GM10847 (cell line): ENCODE results near the gene KLHL2.

Source experiments
- POLR2A ChIP-seq: IDR thresholded peaks from 2 replicates; pipeline ENCODE4 v1.6.1; 2011; ENCODE audit not compliant: insufficient read length; ENCODE audit errors: extremely low read depth

KLHL2 gene

GRCh38 chr4:165347647-165348569, 140.5 kb downstream of the KLHL2 start:
- no peak for TF ChIP-seq POLR2A

GRCh38 chr4:165351359-165352130, 144.2 kb downstream of the KLHL2 start:
- TF ChIP-seq POLR2A = no peak

- TF ChIP-seq POLR2A = no peak
Observed at GRCh38 chr4:165355900-165356300, 148.5 kb downstream of the KLHL2 start.

- no peak for TF ChIP-seq POLR2A
Observed at GRCh38 chr4:165359506-165359905, 152.1 kb downstream of the KLHL2 start.

- no peak for TF ChIP-seq POLR2A
Observed at GRCh38 chr4:165360041-165360695, 152.8 kb downstream of the KLHL2 start.

GRCh38 chr4:165360985-165361670, 153.8 kb downstream of the KLHL2 start:
- TF ChIP-seq POLR2A = no peak

- no peak for TF ChIP-seq POLR2A
Observed at GRCh38 chr4:165361810-165362209, 154.4 kb downstream of the KLHL2 start.

- no peak for TF ChIP-seq POLR2A
Observed at GRCh38 chr4:165364452-165365080, 157.2 kb downstream of the KLHL2 start.

- no peak for TF ChIP-seq POLR2A
Observed at GRCh38 chr4:165367040-165367439, 159.7 kb downstream of the KLHL2 start.

- TF ChIP-seq POLR2A = no peak
Observed at GRCh38 chr4:165368114-165368513, 160.8 kb downstream of the KLHL2 start.

- no peak for TF ChIP-seq POLR2A
Observed at GRCh38 chr4:165368567-165368966, 161.2 kb downstream of the KLHL2 start.

- no peak for TF ChIP-seq POLR2A
Observed at GRCh38 chr4:165369522-165369921, 162.2 kb downstream of the KLHL2 start.

- TF ChIP-seq POLR2A = no peak
Observed at GRCh38 chr4:165370530-165370929, 163.2 kb downstream of the KLHL2 start.
